ENCODE measurements around the gene PODXL.
A peak's percentile ranks its signal among the peaks of the same experiment; 100 is the strongest.

PODXL gene

GRCh38 chr7:131586759-131587158 is 30.3 kb upstream of the PODXL start:
- TF ChIP-seq JUND (IDR thresholded peaks at IDR 0.05; ENCODE audit: low read depth): no peak
- in situ Hi-C loops (cut with HindIII; ENCODE audit: low pct_unique_long_range_greater_than_20kb, low sequenced_read_pairs): no loop called here
- DNase-seq (ENCODE audit: low read depth in 1 of 2, low spot score in 1 of 2): no peak

DNA sequence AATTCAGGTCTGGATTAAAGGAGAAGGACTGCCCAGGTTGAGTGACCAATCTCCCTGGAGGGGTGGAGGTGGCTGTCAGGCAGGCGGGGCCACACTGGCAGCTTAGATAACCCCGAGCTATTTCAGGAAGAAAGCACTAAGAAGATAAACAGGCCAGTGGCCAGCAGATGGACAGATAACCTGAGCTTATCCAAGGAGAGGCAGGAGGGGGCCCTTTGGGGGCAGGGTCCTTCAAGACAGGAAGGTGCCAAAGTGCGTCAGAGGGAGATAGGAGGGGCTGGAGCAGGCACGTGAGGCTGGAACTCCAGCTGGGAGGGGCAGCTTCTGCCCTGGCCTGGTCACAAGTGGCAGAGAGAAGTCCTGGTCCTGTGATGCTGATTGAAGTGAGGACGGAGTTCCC is 29.8 kb upstream of the PODXL start:
- in situ Hi-C loops (cut with HindIII; ENCODE audit: low pct_unique_long_range_greater_than_20kb, low sequenced_read_pairs): no loop called here
- no peak for DNase-seq (ENCODE audit: low read depth in 1 of 2, low spot score in 1 of 2)
- TF ChIP-seq JUND (IDR thresholded peaks at IDR 0.05; ENCODE audit: low read depth): no peak

DNA sequence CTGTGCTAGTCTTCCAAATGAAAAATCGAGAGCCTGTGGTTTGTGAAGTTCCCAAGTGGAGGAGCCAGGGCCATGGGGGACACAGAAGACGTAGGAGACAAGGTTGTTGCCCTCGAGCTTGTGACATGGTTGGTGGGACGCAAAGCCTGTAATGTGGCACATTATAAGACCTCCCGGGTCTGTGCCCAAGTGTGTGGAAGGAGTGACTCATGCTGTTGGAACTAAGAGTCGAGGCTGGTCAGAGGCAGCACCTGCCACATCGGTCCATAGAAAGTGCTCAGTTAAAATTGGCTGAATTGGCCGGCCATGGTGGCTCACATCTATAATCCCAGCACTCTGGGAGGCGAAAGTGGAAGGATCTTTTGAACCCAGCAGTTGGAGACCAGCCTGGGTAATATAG is 27.0 kb upstream of the PODXL start:
- in situ Hi-C loops (cut with HindIII; ENCODE audit: low pct_unique_long_range_greater_than_20kb, low sequenced_read_pairs): no loop called here
- DNase-seq (ENCODE audit: low read depth in 1 of 2, low spot score in 1 of 2): no peak
- TF ChIP-seq JUND (IDR thresholded peaks at IDR 0.05; ENCODE audit: low read depth): no peak

GRCh38 chr7:131581241-131582051 is 25.0 kb upstream of the PODXL start:
- in situ Hi-C loops (cut with HindIII; ENCODE audit: low pct_unique_long_range_greater_than_20kb, low sequenced_read_pairs): no loop called here
- TF ChIP-seq JUND (IDR thresholded peaks at IDR 0.05; ENCODE audit: low read depth): no peak
- DNase-seq (ENCODE audit: low read depth in 1 of 2, low spot score in 1 of 2): no peak

DNA sequence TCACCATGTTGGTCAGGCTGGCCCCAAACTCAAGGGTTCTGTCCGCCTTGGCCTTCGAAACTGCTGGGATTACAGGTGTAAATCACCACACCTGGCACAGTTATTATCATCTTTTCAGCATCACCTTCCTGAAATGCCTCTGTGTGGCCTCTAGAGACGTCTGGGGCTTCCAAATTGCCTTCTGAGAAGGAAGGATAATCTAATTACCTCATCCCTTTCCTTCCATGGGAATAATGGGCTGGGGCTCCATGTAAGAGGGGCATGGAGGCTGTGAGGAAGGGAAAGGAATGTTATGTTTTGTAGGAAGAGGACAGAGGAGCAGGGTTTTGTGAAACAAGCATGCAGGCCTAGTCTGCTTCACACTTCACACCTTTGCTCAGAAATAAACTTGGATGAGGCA is 22.2 kb upstream of the PODXL start:
- TF ChIP-seq JUND (IDR thresholded peaks at IDR 0.05; ENCODE audit: low read depth): no peak
- in situ Hi-C loops (cut with HindIII; ENCODE audit: low pct_unique_long_range_greater_than_20kb, low sequenced_read_pairs): no loop called here
- no peak for DNase-seq (ENCODE audit: low read depth in 1 of 2, low spot score in 1 of 2)

DNA sequence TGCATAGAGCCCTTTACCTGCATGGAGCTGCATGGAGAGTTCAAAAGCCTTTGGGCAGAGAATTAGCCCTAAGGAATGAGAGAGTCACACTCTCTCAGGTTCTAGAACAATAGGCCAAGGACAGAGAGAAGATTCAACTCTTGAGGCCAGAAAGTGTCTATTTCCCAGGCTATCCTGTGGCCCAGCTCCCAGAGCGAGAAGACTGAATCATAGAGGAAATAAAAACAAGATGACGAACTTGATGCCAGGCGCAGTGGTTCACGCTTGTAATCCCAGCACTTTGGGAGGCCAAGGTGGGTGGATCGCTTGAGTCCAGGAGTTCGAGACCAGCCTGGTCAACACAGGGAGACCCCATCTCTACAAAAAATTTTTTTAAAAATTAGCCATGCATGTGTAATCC is 18.3 kb upstream of the PODXL start:
- no peak for TF ChIP-seq JUND (IDR thresholded peaks at IDR 0.05; ENCODE audit: low read depth)
- no peak for DNase-seq (ENCODE audit: low read depth in 1 of 2, low spot score in 1 of 2)
- in situ Hi-C loops (cut with HindIII; ENCODE audit: low pct_unique_long_range_greater_than_20kb, low sequenced_read_pairs): no loop called here

DNA sequence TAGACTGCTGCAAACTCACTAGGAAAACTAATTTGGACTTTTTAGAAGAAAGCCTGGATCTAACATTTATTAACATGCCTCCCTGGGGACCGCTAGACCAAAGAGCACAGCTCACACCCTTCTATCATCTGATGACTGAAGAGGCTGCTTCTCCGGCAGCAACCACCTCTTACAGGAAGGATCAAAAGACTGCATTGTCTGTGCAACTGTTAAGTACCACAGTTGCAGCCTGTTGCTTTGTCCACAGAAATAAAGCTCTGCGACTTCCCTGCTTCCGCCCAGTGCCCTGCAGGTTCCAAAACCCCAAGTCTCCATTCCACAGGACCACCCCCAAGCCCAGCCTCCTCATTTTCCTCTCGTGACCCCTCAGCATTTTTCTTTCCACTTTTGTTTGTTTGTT is 14.0 kb upstream of the PODXL start:
- in situ Hi-C loops (cut with HindIII; ENCODE audit: low pct_unique_long_range_greater_than_20kb, low sequenced_read_pairs): no loop called here
- TF ChIP-seq JUND (IDR thresholded peaks at IDR 0.05; ENCODE audit: low read depth): no peak
- DNase-seq (ENCODE audit: low read depth in 1 of 2, low spot score in 1 of 2): no peak

DNA sequence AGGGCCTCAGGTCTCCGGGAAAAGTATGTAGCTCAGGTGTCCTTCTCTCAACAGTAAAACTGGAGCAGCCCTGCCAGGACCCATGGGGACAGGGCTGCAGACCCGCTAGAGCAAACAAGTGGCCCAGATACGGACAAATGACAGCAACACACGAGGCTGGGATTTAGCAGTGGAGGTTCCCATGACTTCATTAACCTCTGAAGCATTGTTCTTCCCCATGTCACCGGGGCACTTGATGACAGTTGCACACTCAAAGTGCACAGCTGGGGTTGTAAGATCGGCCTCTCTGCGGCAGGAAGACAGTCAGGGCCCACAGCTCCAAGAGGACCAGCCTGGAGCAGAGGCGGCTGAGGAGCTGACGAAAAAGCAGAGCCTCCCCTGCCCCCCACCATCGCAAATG is 12.5 kb upstream of the PODXL start:
- no peak for DNase-seq (ENCODE audit: low read depth in 1 of 2, low spot score in 1 of 2)
- in situ Hi-C loops (cut with HindIII; ENCODE audit: low pct_unique_long_range_greater_than_20kb, low sequenced_read_pairs): no loop called here
- no peak for TF ChIP-seq JUND (IDR thresholded peaks at IDR 0.05; ENCODE audit: low read depth)

- TF ChIP-seq JUND (IDR thresholded peaks at IDR 0.05; ENCODE audit: low read depth): no peak
- in situ Hi-C loops (cut with HindIII; ENCODE audit: low pct_unique_long_range_greater_than_20kb, low sequenced_read_pairs): no loop called here
These were observed 12.1 kb upstream of the PODXL start for GRCh38 chr7:131568510-131568909.

GRCh38 chr7:131564640-131565039 is 8.2 kb upstream of the PODXL start:
- in situ Hi-C loops (cut with HindIII; ENCODE audit: low pct_unique_long_range_greater_than_20kb, low sequenced_read_pairs): no loop called here
- TF ChIP-seq JUND (IDR thresholded peaks at IDR 0.05; ENCODE audit: low read depth): no peak

More at GRCh38 chr7:131568510-131568909, 12.1 kb upstream of the PODXL start:
- DNase-seq (ENCODE audit: low read depth in 1 of 2, low spot score in 1 of 2): no peak

GRCh38 chr7:131563918-131564317 is 7.5 kb upstream of the PODXL start:
- peak in 1 of 2 experiments; percentile 9 for DNase-seq (ENCODE audit: low read depth in 1 of 2, low spot score in 1 of 2)
- no peak for TF ChIP-seq JUND (IDR thresholded peaks at IDR 0.05; ENCODE audit: low read depth)
- in situ Hi-C loops (cut with HindIII; ENCODE audit: low pct_unique_long_range_greater_than_20kb, low sequenced_read_pairs): no loop called here

More at GRCh38 chr7:131564640-131565039, 8.2 kb upstream of the PODXL start:
- DNase-seq (ENCODE audit: low read depth in 1 of 2, low spot score in 1 of 2): no peak

DNA sequence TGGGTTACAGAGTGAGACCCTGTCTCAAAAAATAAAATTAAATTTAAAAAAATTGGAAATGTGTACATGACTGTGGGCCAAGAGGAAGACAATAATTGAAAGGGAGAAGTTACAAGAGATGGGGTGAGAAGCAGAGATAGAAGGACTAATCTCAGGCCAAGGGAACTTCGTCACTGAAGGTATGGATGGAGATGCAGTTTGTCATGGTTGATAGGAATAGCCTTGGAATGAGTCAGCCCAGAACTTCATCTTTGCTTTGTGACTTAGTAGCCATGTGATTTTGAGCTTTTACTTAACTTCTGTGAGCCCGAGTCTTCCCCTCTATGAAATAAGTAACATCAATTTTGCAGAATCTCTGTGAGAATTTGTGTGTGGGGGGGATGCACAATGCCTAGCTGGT is 6.5 kb upstream of the PODXL start:
- no peak for DNase-seq (ENCODE audit: low read depth in 1 of 2, low spot score in 1 of 2)
- no peak for TF ChIP-seq JUND (IDR thresholded peaks at IDR 0.05; ENCODE audit: low read depth)
- in situ Hi-C loops (cut with HindIII; ENCODE audit: low pct_unique_long_range_greater_than_20kb, low sequenced_read_pairs): no loop called here

DNA sequence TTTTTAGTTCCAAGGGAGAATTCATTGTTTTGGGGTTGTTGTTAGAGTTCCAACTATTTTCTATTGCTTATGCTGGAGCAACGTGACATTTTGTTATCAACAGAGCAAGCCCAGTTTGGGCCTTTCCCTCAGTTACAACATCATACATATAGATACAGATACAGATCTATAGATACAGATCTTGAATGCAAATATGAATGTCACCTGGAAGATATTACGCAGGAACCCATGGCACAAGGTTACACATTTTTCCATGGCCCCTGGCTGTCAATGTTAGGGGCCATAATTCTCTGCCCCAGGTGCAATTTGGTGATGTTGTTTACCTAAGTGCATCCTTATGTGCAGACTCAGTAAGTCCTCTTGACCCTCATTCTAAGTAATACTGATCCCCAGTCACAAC is 3.6 kb upstream of the PODXL start:
- in situ Hi-C loops (cut with HindIII; ENCODE audit: low pct_unique_long_range_greater_than_20kb, low sequenced_read_pairs): no loop called here
- DNase-seq (ENCODE audit: low read depth in 1 of 2, low spot score in 1 of 2): no peak
- TF ChIP-seq JUND (IDR thresholded peaks at IDR 0.05; ENCODE audit: low read depth): no peak
